Measurements from ENCODE around the gene KIF3C. TPM values are rescaled to one million over a fixed set of nuclear protein-coding genes. Genes with fewer than 3 reads are reported as not detected.

KIF3C gene
- total and polyA plus RNA-seq, 10 of the 15 experiments (the other 5 are each of a cell fraction or from before 2014, with no cell fraction given): 0.10 to 0.63 (median 0.46) TPM

- ATAC-seq (no peak), FAIRE-seq (no peak), DNase-seq (ENCODE audit: low read depth, low spot score) (no peak)
- Histone ChIP-seq H3K4me2 (ENCODE audit: control insufficient read depth, insufficient read depth) (no peak overlapping the region), H4K20me1 (ENCODE audit: control insufficient read depth, insufficient read depth) (no peaks in the 10 kb centered on the region), H3K4me3 (no peak overlapping the region), H3K9me3 (replicated peaks; ENCODE audit: control insufficient read depth, insufficient read depth, low read length) (no peaks in the 10 kb centered on the region), H3K27me3 (replicated peaks in 1 of 2; ENCODE audit: control insufficient read depth in 2 of 2, insufficient read depth in 2 of 2, low read length in 1 of 2) (no peaks in the 10 kb centered on the region), H3K36me3 (ENCODE audit: control insufficient read depth in 2 of 2, insufficient read depth in 2 of 2, low read length in 1 of 2) (no peaks in the 10 kb centered on the region), H3K4me1 (ENCODE audit: control insufficient read depth, insufficient read depth, low read length) (no peaks in the 10 kb centered on the region), H2AFZ (ENCODE audit: control insufficient read depth, low read depth, low read length) (no peak overlapping the region), H3K79me2 (ENCODE audit: control insufficient read depth, insufficient read depth, low read length) (no peaks in the 10 kb centered on the region), H3K9ac (ENCODE audit: control insufficient read depth, insufficient read depth, low read length) (no peak overlapping the region), H3K27ac (ENCODE audit: control insufficient read depth, insufficient read depth) (no peak overlapping the region)
- intact Hi-C loops (cut with micrococcal nuclease; ENCODE audit: unreplicated experiment): loop anchor here (5.0 to 10.0 kb wide), 2 partner anchors 92 to 339 kb away; no protein-coding TSS in a partner anchor
- ChIA-PET CTCF (interaction anchor here (0.6 to 2.1 kb wide), 11 partner anchors 15 to 233 kb away, joined by 3 to 7 read pairs (median 4); no protein-coding TSS in a partner anchor), RAD21 (ENCODE audit: unreplicated experiment) (interaction anchor here (0.7 kb wide), 1 partner anchor 233 kb away, joined by 3 read pairs; no protein-coding TSS in a partner anchor), POLR2A (no interaction called here), SMC1A (ENCODE audit: uncharacterized antibody, unreplicated experiment) (interaction anchor here (0.7 to 2.8 kb wide), 2 partner anchors 42 to 151 kb away, joined by 3 to 12 read pairs; no protein-coding TSS in a partner anchor)
- in situ Hi-C loops (cut with MboI): loop anchor here (5.0 kb wide), 1 partner anchor 154 kb away; no protein-coding TSS in a partner anchor
- TF ChIP-seq RUNX3 (IDR thresholded peaks at IDR 0.05; ENCODE audit: low read length): no peak
- TF ChIP-seq MTA2 (IDR thresholded peaks at IDR 0.05; ENCODE audit: low read depth): no peak
- 68% methylated on average over 5 of the region's 5 CpGs for WGBS (ENCODE audit: insufficient coverage, insufficient replicate concordance, low lambda C conversion rate, missing lambda C conversion rate)
- no TSS peak for BruUV-seq (replicated peaks)
These were observed 10.8 kb upstream of the KIF3C start for GRCh38 chr2:25993049-25993448.

- no peak overlapping the region for H3K9ac ChIP-seq (ENCODE audit: control insufficient read depth, insufficient read depth, low read length)
- in situ Hi-C loops (cut with MboI) (loop anchor here (5.0 kb wide), 1 partner anchor 155 kb away; no protein-coding TSS in a partner anchor), intact Hi-C loops (cut with micrococcal nuclease; ENCODE audit: unreplicated experiment) (loop anchor here (5.0 to 10.0 kb wide), 2 partner anchors 92 to 340 kb away; no protein-coding TSS in a partner anchor)
- no peaks in the 10 kb centered on the region for H3K79me2 ChIP-seq (ENCODE audit: control insufficient read depth, insufficient read depth, low read length)
- BruUV-seq (replicated peaks): no TSS peak
- ATAC-seq (no peak), DNase-seq (ENCODE audit: low read depth, low spot score) (no peak), FAIRE-seq (no peak)
- no peaks in the 10 kb centered on the region for H3K36me3 ChIP-seq (ENCODE audit: control insufficient read depth in 2 of 2, insufficient read depth in 2 of 2, low read length in 1 of 2)
- ChIA-PET SMC1A (ENCODE audit: uncharacterized antibody, unreplicated experiment) (interaction anchor here (1.5 to 2.8 kb wide), 2 partner anchors 141 to 152 kb away, joined by 12 to 13 read pairs; no protein-coding TSS in a partner anchor), POLR2A (no interaction called here), CTCF (interaction anchor here (0.6 to 2.1 kb wide), 11 partner anchors 19 to 155 kb away, joined by 3 to 20 read pairs (median 4); no protein-coding TSS in a partner anchor), RAD21 (ENCODE audit: unreplicated experiment) (interaction anchor here (1.2 to 1.6 kb wide), 2 partner anchors 11 to 80 kb away, joined by 4 to 5 read pairs; partner anchors contain the start of gene KIF3C)
- no peaks in the 10 kb centered on the region for H3K9me3 ChIP-seq (replicated peaks; ENCODE audit: control insufficient read depth, insufficient read depth, low read length)
- H3K4me1 ChIP-seq (ENCODE audit: control insufficient read depth, insufficient read depth, low read length): no peaks in the 10 kb centered on the region
- no peak overlapping the region for H3K27ac ChIP-seq (ENCODE audit: control insufficient read depth, insufficient read depth)
- H3K4me3 ChIP-seq: no peak overlapping the region
- 42% methylated on average over 8 of the region's 8 CpGs for WGBS (ENCODE audit: insufficient coverage, insufficient replicate concordance, low lambda C conversion rate, missing lambda C conversion rate)
- H3K4me2 ChIP-seq (ENCODE audit: control insufficient read depth, insufficient read depth): no peak overlapping the region
- no peaks in the 10 kb centered on the region for H3K27me3 ChIP-seq (replicated peaks in 1 of 2; ENCODE audit: control insufficient read depth in 2 of 2, insufficient read depth in 2 of 2, low read length in 1 of 2)
- H2AFZ ChIP-seq (ENCODE audit: control insufficient read depth, low read depth, low read length): no peak overlapping the region
- H4K20me1 ChIP-seq (ENCODE audit: control insufficient read depth, insufficient read depth): no peaks in the 10 kb centered on the region
- TF ChIP-seq FOXK2 (IDR thresholded peaks at IDR 0.05): no peak
- TF ChIP-seq NFYB (IDR thresholded peaks at IDR 0.05; ENCODE audit: insufficient read depth, low read depth, low read length): no peak
- TF ChIP-seq ZNF217 (IDR thresholded peaks at IDR 0.05): no peak
- TF ChIP-seq RCOR1 (conservative IDR thresholded peaks at IDR 0.05; ENCODE audit: low read depth, low read length): no peak
- TF ChIP-seq DPF2 (IDR thresholded peaks at IDR 0.05): no peak
- no peak for TF ChIP-seq RFX5 (IDR thresholded peaks at IDR 0.05; ENCODE audit: low read depth, low read length)
- TF ChIP-seq SREBF1 (IDR thresholded peaks at IDR 0.05; ENCODE audit: low read length): no peak
- no peak for TF ChIP-seq CREB1 (IDR thresholded peaks at IDR 0.05; ENCODE audit: low read depth)
- TF ChIP-seq CHD1 (IDR thresholded peaks at IDR 0.05; ENCODE audit: low read depth, low read length): no peak
- no peak for TF ChIP-seq ESRRA (IDR thresholded peaks at IDR 0.05; ENCODE audit: low read length)
- no peak for TF ChIP-seq CEBPZ (IDR thresholded peaks at IDR 0.05; ENCODE audit: low read depth, low read length)
- TF ChIP-seq BCL3 (IDR thresholded peaks at IDR 0.05; ENCODE audit: borderline replicate concordance, insufficient read depth, low read depth, low read length, poor library complexity, severe bottlenecking): no peak
These were observed 10.3 kb upstream of the KIF3C start for GRCh38 chr2:25992556-25992955.

Measured in GM12878 (cell line).